HEK293 (cell line): ENCODE data around the gene MAPK8IP3.

ENCODE experiments used
- EGR2 ChIP-seq: fragments of 450-650 bp; formaldehyde crosslinking; IDR thresholded peaks from 2 replicates; pipeline ENCODE4 v1.5.1; 2016; ENCODE audit warnings: low read depth, missing biosample characterization, missing genetic modification characterization
- GLI2 ChIP-seq: fragments of 450-650 bp; formaldehyde crosslinking; IDR thresholded peaks from 2 replicates; pipeline ENCODE4; 2017; ENCODE audit warnings: missing biosample characterization, missing genetic modification characterization, low read depth, borderline replicate concordance
- PATZ1 ChIP-seq: fragments of 450-650 bp; formaldehyde crosslinking; IDR thresholded peaks from 2 replicates; pipeline ENCODE4 v1.5.1; 2016; ENCODE audit warnings: missing biosample characterization, missing genetic modification characterization
- PBX3 ChIP-seq: sonication (generic); formaldehyde crosslinking; IDR thresholded peaks from 2 replicates; pipeline ENCODE4 v1.8.1; 2022; ENCODE audit warnings: mild to moderate bottlenecking, moderate library complexity, missing genetic modification reagents
- PRDM4 ChIP-seq: fragments of 450-650 bp; formaldehyde crosslinking; IDR thresholded peaks from 2 replicates; pipeline ENCODE4 v1.5.1; 2017; ENCODE audit warnings: missing biosample characterization, missing genetic modification characterization
- ZBTB21 ChIP-seq: fragments of 450-650 bp; formaldehyde crosslinking; IDR thresholded peaks from 2 replicates; pipeline ENCODE4 v1.5.1; 2017; ENCODE audit warnings: missing biosample characterization, missing genetic modification characterization
- ZNF148 ChIP-seq: fragments of 450-650 bp; formaldehyde crosslinking; IDR thresholded peaks from 2 replicates; pipeline ENCODE4 v1.5.0; 2017; ENCODE audit warnings: missing biosample characterization, missing genetic modification characterization, borderline replicate concordance
- ZNF157 ChIP-seq: fragments of 450-650 bp; formaldehyde crosslinking; IDR thresholded peaks from 2 replicates; pipeline ENCODE4 v1.5.1; 2016; ENCODE audit warnings: missing biosample characterization, missing genetic modification characterization
- ZNF174 ChIP-seq: fragments of 450-650 bp; formaldehyde crosslinking; IDR thresholded peaks from 2 replicates; pipeline ENCODE4 v1.5.0; 2017; ENCODE audit warnings: missing biosample characterization, mild to moderate bottlenecking, missing genetic modification characterization
- ZNF18 ChIP-seq: fragments of 450-650 bp; formaldehyde crosslinking; IDR thresholded peaks from 2 replicates; pipeline ENCODE4 v1.5.1; 2016; ENCODE audit warnings: missing biosample characterization, missing genetic modification characterization
- ZNF2 ChIP-seq: fragments of 450-650 bp; formaldehyde crosslinking; IDR thresholded peaks from 2 replicates; pipeline ENCODE4 v1.5.1; 2016; ENCODE audit warnings: missing biosample characterization, missing genetic modification characterization
- ZNF350 ChIP-seq: fragments of 450-650 bp; formaldehyde crosslinking; IDR thresholded peaks from 2 replicates; pipeline ENCODE4 v1.5.0; 2017; ENCODE audit warnings: missing biosample characterization, mild to moderate bottlenecking, missing genetic modification characterization
- ZNF518A ChIP-seq: fragments of 450-650 bp; formaldehyde crosslinking; conservative IDR thresholded peaks from 2 replicates; pipeline ENCODE4 v1.5.1; 2016; ENCODE audit warnings: low read depth, missing biosample characterization, missing genetic modification characterization
- ZNF623 ChIP-seq: fragments of 450-650 bp; formaldehyde crosslinking; IDR thresholded peaks from 2 replicates; pipeline ENCODE4 v1.5.1; 2016; ENCODE audit warnings: missing biosample characterization, missing genetic modification characterization
- ZNF692 ChIP-seq: fragments of 450-650 bp; formaldehyde crosslinking; IDR thresholded peaks from 2 replicates; pipeline ENCODE4 v1.5.1; 2016; ENCODE audit warnings: missing biosample characterization, missing genetic modification characterization
- ZNF701 ChIP-seq: fragments of 450-650 bp; formaldehyde crosslinking; IDR thresholded peaks from 2 replicates; pipeline ENCODE4 v1.5.1; 2016; ENCODE audit warnings: missing biosample characterization, missing genetic modification characterization
- ZNF768 ChIP-seq: fragments of 450-650 bp; formaldehyde crosslinking; IDR thresholded peaks from 2 replicates; pipeline ENCODE4 v1.5.1; 2018; ENCODE audit warnings: missing biosample characterization, mild to moderate bottlenecking, missing genetic modification characterization
- ZNF792 ChIP-seq: fragments of 450-650 bp; formaldehyde crosslinking; IDR thresholded peaks from 2 replicates; pipeline ENCODE4 v1.5.1; 2016; ENCODE audit warnings: missing biosample characterization, missing genetic modification characterization
- ZNF830 ChIP-seq: fragments of 450-650 bp; IDR thresholded peaks from 2 replicates; pipeline ENCODE4 v1.5.0; 2018; ENCODE audit warnings: missing biosample characterization, missing genetic modification characterization, low read depth, mild to moderate bottlenecking, moderate library complexity
- ZSCAN4 ChIP-seq: fragments of 450-650 bp; formaldehyde crosslinking; IDR thresholded peaks from 2 replicates; pipeline ENCODE4 v1.5.1; 2017; ENCODE audit warnings: missing biosample characterization, missing genetic modification characterization

MAPK8IP3 gene

GRCh38 chr16:1678500-1679098 lies 27.4 kb upstream of the MAPK8IP3 start (continued):
- TF ChIP-seq ZNF518A (tag by site-specific recombination): no peak
- no peak; the same call in 1 of the 2 replicates for TF ChIP-seq ZNF623
- no peak for TF ChIP-seq ZNF148
- TF ChIP-seq ZNF18 (tag by site-specific recombination): 0 out of 2 replicates have a peak, but pooled peaks have one; percentile 36
- TF ChIP-seq ZNF701 (tag by site-specific recombination): no peak
- no peak for TF ChIP-seq ZNF792 (tag by site-specific recombination)
- TF ChIP-seq ZBTB21 (tag by site-specific recombination): no peak
- peak; percentile 90 for TF ChIP-seq PATZ1 (tag by site-specific recombination)
- TF ChIP-seq ZNF830: no peak
- TF ChIP-seq ZSCAN4 (tag by site-specific recombination): no peak
- TF ChIP-seq ZNF350 (tag by site-specific recombination): no peak
- TF ChIP-seq ZNF692 (tag by site-specific recombination): no peak
- TF ChIP-seq GLI2 (tag by site-specific recombination): no peak
- no peak for TF ChIP-seq ZNF157 (tag by site-specific recombination)
- no peak for TF ChIP-seq PRDM4 (tag by site-specific recombination)
- no peak for TF ChIP-seq ZNF174
- no peak for TF ChIP-seq PBX3 (CRISPR knock-in tag)
- TF ChIP-seq ZNF768: no peak
- TF ChIP-seq ZNF2 (tag by site-specific recombination): peak; percentile 64; the same call in 1 of the 2 replicates
- peak; percentile 86; the same call in 1 of the 2 replicates for TF ChIP-seq EGR2 (tag by site-specific recombination)
